Measurements from ENCODE around the gene NEU1.
"Not testable (repeated sequence)": the region's sequence is repeated elsewhere in the genome, so short reads cannot be mapped to it uniquely, and the experiment has no call there.

Gene NEU1

DNA sequence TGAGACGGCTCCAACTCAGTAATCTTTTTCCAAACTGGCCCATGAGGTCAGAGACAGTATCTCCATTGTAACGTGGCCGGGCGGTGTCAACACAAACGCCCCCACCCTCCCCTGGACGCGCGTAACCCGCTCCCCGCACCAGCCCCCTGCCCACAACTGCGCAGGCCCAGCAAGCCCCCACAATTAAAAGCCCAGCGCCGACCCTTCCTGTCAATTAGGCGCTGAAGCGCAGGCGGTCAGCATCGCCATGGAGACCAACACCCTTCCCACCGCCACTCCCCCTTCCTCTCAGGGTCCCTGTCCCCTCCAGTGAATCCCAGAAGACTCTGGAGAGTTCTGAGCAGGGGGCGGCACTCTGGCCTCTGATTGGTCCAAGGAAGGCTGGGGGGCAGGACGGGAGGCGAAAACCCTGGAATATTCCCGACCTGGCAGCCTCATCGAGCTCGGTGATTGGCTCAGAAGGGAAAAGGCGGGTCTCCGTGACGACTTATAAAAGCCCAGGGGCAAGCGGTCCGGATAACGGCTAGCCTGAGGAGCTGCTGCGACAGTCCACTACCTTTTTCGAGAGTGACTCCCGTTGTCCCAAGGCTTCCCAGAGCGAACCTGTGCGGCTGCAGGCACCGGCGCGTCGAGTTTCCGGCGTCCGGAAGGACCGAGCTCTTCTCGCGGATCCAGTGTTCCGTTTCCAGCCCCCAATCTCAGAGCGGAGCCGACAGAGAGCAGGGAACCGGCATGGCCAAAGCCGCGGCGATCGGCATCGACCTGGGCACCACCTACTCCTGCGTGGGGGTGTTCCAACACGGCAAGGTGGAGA lies 47.4 kb downstream of the NEU1 start, which contains the start of the genes HSPA1A and HSPA1L:
TSS of gene HSPA1A (plus strand) at position 519 of the 814 bp plus-strand sequence. CDS start at position 733, 214 bp downstream.
TSS of gene HSPA1L (minus strand) at position 259 of the 814 bp plus-strand sequence. CDS start 3,311 bp downstream, outside the sequence.
- peak; percentile 85 for DNase-seq

DNA sequence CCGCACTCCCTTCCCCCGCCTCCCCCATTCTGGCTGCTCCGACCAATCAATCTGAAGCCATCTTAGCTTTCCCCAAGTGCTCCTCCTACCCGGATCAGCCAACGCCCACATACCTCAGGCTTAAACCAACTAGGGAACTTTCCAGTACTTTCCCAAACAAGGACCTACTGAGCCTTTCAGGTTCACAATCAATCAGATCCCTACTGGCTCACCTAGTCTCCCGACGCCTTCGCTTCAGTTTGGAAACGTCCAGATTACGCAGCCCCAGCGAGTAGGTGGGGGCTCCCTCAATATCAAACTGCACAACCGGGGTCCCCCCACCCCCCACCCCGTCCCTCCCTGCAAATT lies 48.0 kb downstream of the NEU1 start:
- DNase-seq = peak; percentile 84

DNA sequence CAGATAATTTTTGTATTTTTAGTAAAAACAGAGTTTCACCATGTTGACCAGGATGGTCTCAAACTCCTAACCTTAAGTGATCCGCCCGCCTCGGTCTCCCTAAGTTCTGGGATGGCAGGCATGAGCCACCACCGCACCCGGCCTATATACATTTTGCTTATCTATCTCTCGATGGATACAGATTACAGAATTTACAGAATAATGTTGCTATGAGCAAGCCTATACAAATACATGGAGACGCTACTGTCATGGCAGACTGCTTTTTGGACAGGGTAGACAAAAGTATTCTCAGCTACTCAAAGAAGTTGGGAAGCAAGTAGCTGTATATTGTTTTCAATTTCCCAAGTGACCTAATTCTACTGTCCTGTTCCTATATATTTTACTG lies 49.2 kb downstream of the NEU1 start:
- no peak for DNase-seq

DNA sequence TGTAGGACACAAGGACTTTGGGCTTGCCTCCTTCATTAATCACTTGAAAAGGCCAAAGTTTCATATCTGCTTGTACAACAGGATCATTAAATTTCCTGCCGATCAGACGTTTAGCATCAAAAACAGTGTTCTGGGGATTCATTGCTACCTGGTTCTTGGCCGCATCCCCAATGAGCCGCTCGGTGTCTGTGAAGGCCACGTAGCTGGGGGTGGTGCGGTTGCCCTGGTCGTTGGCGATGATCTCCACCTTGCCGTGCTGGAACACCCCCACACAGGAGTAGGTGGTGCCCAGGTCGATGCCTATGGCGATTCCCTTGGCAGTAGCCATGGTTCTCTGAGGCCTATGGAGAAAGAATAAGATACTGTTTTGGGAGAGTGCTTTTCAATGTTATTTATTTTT lies 51.0 kb downstream of the NEU1 start:
- DNase-seq = no peak

DNA sequence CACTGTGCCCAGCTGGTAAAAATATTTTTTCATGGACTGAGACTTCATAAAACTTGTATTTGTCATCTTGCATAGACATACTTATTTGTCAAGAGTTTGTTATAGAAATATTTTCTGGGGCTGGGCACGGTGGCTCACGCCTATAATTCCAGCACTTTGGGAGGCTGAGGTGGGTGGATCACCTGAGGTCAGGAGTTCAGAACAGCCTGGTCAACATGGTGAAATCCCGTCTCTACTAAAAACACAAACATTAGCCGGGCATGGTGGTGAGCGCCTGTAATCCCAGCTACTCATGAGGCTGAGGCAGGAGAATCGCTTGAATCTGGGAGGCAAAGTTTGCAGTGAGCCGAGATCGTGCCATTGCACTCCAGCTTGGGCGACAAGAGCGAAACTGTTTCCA lies 54.0 kb downstream of the NEU1 start:
- DNase-seq = not testable (repeated sequence)

Data from NCI-H446 treated with DMSO at 0.1 percent for 48 hours (cell line).